Naive thymus-derived CD4-positive, alpha-beta T cell (primary cell): ENCODE results near the gene CACNB4. TPM values are rescaled to one million over a fixed set of nuclear protein-coding genes. Genes with fewer than 3 reads are reported as not detected.
A peak's percentile ranks its signal among the peaks of the same experiment; 100 is the strongest.

Experiments used
- ATAC-seq: fragments of 150-1000 bp; cut with Tn5 transposase; 2 replicates; pipeline ENCODE4 v1.10.0; 2021; ENCODE audit warnings: mild to moderate bottlenecking, moderate library complexity
- CTCF ChIA-PET: fragments of 350-600 bp; sonication (Branson Sonifier 250); formaldehyde crosslinking; loops from one replicate; lab custom pipeline; 2021; ENCODE audit warnings: antibody characterized with exemption; lab: Charles Lee
- POLR2A ChIA-PET: fragments of 350-600 bp; sonication (Branson Sonifier 250); formaldehyde crosslinking; loops from one replicate; lab custom pipeline; 2021; ENCODE audit warnings: antibody characterized with exemption, inconsistent platforms; lab: Charles Lee
- DNase-seq, 9 donors: peaks; one replicate each; pipeline versions ENCODE4 v3.0.0 to v3.0.0-alpha.2; 2020 to 2022; ENCODE audit warnings: mixed read lengths in 1 of 9
- H3K27ac ChIP-seq: one replicate; pipeline ENCODE4 v1.7.0; 2013; ENCODE audit warnings: mild to moderate bottlenecking, low read depth, low read length, moderate library complexity
- H3K27me3 ChIP-seq, 2 donors: one replicate each; pipeline ENCODE4 v1.7.0; 2013; ENCODE audit warnings: low read length in 2 of 2, mild to moderate bottlenecking in 2 of 2, moderate library complexity in 2 of 2; ENCODE audit not compliant: control insufficient read depth in 2 of 2, insufficient read depth in 2 of 2
- H3K36me3 ChIP-seq, 3 experiments: 1 replicate in 2 of 3; 2 replicates in 1 of 3; pipeline ENCODE4 v1.7.0; 2013; ENCODE audit warnings: low read length in 3 of 3, mild to moderate bottlenecking in 3 of 3, moderate library complexity in 1 of 3; ENCODE audit not compliant: insufficient read depth in 3 of 3, control insufficient read depth in 2 of 3
- H3K4me1 ChIP-seq, 2 donors: one replicate each; pipeline ENCODE4 v1.7.0; 2013; ENCODE audit warnings: low read length in 2 of 2, mild to moderate bottlenecking in 2 of 2, moderate library complexity in 1 of 2; ENCODE audit not compliant: control insufficient read depth in 2 of 2, insufficient read depth in 2 of 2
- H3K4me3 ChIP-seq: 2 replicates; pipeline ENCODE4 v1.7.0; 2013; ENCODE audit warnings: mild to moderate bottlenecking, low read length
- H3K9me3 ChIP-seq, 3 experiments: 1 replicate in 2 of 3; 2 replicates in 1 of 3; pipeline ENCODE4 v1.7.0; 2013; ENCODE audit warnings: low read length in 3 of 3; ENCODE audit not compliant: control insufficient read depth in 2 of 3
- H3K27ac Mint-ChIP-seq, 9 donors: one replicate each; pipeline ENCODE4 v1.8.0; 2020 to 2022; ENCODE audit warnings: mixed read lengths in 9 of 9, mild to moderate bottlenecking in 8 of 9, moderate library complexity in 5 of 9, inconsistent platforms in 2 of 9
- H3K27me3 Mint-ChIP-seq, 5 donors: one replicate each; pipeline ENCODE4 v1.8.0; 2021 to 2022; ENCODE audit warnings: mixed read lengths in 5 of 5, mild to moderate bottlenecking in 1 of 5
- H3K36me3 Mint-ChIP-seq, 5 donors: one replicate each; pipeline ENCODE4 v1.8.0; 2020 to 2022; ENCODE audit warnings: mixed read lengths in 5 of 5, mild to moderate bottlenecking in 3 of 5, inconsistent platforms in 1 of 5
- H3K4me1 Mint-ChIP-seq, 7 donors: one replicate each; pipeline ENCODE4 v1.8.0; 2020 to 2022; ENCODE audit warnings: mixed read lengths in 7 of 7, mild to moderate bottlenecking in 3 of 7, inconsistent platforms in 1 of 7
- H3K4me3 Mint-ChIP-seq, 10 donors: one replicate each; pipeline ENCODE4 v1.8.0; 2020 to 2022; ENCODE audit warnings: mild to moderate bottlenecking in 10 of 10, mixed read lengths in 10 of 10, moderate library complexity in 6 of 10, inconsistent platforms in 2 of 10
- H3K9me3 Mint-ChIP-seq, 11 donors: one replicate each; pipeline ENCODE4 v1.8.0; 2020 to 2022; ENCODE audit warnings: mixed read lengths in 11 of 11, mild to moderate bottlenecking in 4 of 11, inconsistent platforms in 1 of 11, moderate library complexity in 1 of 11
- intact Hi-C, 2 donors: fragments of 100-400 bp; cut with micrococcal nuclease; formaldehyde crosslinking; loops; one replicate each; pipeline ENCODE4 v1.15.1; 2023
- polyA plus RNA-seq, 2 donors: library from polyadenylated mRNA; unstranded; fragments of 300-500 nt; fragmentation: Illumina TruSeq; gene quantifications; one replicate each; pipeline ENCODE4 v1.2.3, GENCODE V29; 2021
- total RNA-seq, 6 experiments: library from RNA in 5 of 6; stranded (reverse) in 5 of 6; gene quantifications; 1 replicate in 5 of 6; 2 replicates in 1 of 6; pipeline ENCODE4 v1.2.3 and lab custom pipeline; 2021 to 2026

The CACNB4 gene
- total and polyA plus RNA-seq, 7 experiments from 2014 or later: 0.16 to 2.5 (median 0.42) TPM; not detected in 2

DNA sequence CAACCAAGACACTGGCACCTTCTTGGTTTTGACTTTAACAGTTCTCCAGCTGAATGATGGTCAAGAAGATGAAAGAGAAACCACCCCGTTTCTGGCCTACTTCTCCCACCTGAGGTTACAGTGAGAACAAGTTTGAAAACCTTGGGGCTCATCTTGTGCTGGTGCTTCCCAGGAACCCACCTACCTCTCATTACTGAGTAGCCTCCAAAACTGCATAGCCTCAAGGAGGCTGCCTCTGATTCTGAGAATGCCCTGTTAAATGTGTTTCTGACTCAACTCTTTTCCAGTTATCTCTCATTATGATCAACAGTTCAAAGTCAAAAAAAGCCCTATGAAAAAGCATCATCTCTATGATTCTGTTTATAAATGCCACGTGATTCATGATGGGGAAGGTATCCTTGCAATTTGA lies 121.9 kb downstream of the CACNB4 start:
- POLR2A ChIA-PET: no interaction called here
- peaks cover 0 to 3% (median 0%) of the 10 kb centered on the region in 11 donors for H3K9me3 Mint-ChIP-seq
- DNase-seq: peak in 1 of 9 donors; percentile 23
- H3K36me3 ChIP-seq: no peaks in the 10 kb centered on the region
- peaks cover 0 to 3% (median 0%) of the 10 kb centered on the region in 5 donors for H3K36me3 Mint-ChIP-seq
- H3K27me3 ChIP-seq: no peaks in the 10 kb centered on the region
- CTCF ChIA-PET: no interaction called here
- intact Hi-C loops: no loop called here
- no peaks in the 10 kb centered on the region for H3K9me3 ChIP-seq
- H3K27ac ChIP-seq: no peak overlapping the region
- no peak overlapping the region for H3K4me3 Mint-ChIP-seq
- H3K27me3 Mint-ChIP-seq: peaks cover 0 to 14% (median 8%) of the 10 kb centered on the region in 5 donors
- no peak overlapping the region for H3K4me3 ChIP-seq
- ATAC-seq: no peak
- no peak overlapping the region for H3K27ac Mint-ChIP-seq
- H3K4me1 Mint-ChIP-seq: peaks cover 0 to 9% (median 0%) of the 10 kb centered on the region in 7 donors
- H3K4me1 ChIP-seq: no peaks in the 10 kb centered on the region

DNA sequence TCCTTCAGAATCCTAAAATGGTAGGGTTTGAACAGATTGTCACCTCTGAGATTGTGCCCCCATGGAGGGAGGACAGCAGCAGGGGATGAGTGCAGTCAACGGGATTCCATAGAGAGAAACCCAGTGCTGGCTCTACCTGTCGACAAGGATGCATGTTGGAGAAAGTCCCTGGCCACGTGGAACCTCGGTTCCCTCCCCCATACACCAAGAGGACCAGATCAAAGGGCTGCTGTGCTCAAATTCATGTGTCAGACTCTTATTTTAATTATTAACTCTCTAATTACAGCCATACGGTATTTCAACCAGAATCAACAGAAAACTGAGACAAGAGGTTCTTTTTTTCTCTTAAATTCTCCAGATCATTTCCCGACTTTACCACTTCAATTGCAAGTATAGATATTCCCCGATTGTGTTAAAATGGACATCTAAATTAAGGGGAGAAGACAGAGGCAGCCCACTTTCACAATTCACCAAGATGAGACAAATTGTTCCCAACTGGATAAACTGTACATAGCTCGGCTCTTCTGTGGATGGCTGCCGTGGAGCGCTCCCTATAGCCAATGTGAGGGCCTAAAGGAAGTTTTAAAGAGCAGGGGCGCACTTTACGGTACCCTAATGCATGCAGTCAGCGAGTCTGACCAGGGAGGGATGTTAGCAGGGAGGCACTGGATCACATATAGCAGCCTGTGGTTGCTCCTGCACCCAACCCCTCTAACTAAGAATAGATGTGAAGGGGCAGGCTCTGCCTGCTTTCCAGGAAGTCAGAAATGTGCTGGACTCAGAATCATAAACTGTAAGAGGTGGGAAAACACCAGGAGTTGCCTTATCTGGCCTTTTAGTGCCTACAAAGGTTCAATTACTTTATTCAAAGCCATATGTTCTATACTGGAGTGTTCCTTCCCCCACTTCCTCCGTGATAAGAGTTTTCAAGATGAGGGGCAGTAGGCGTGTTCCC lies 123.1 kb downstream of the CACNB4 start:
- POLR2A ChIA-PET: no interaction called here
- ATAC-seq (no peak), DNase-seq (no peak)
- Histone ChIP-seq H3K27ac (no peak overlapping the region), H3K4me3 (no peak overlapping the region), H3K27me3 (no peaks in the 10 kb centered on the region), H3K4me1 (no peaks in the 10 kb centered on the region), H3K36me3 (no peaks in the 10 kb centered on the region), H3K9me3 (no peaks in the 10 kb centered on the region)
- no peaks in the 10 kb centered on the region for H3K36me3 Mint-ChIP-seq
- H3K9me3 Mint-ChIP-seq: peaks cover 0 to 3% (median 0%) of the 10 kb centered on the region in 11 donors
- H3K4me1 Mint-ChIP-seq: peaks cover 0 to 9% (median 0%) of the 10 kb centered on the region in 7 donors
- peaks cover 0 to 16% (median 8%) of the 10 kb centered on the region in 5 donors for H3K27me3 Mint-ChIP-seq
- no peak overlapping the region for H3K27ac Mint-ChIP-seq
- intact Hi-C loops: no loop called here
- no peak overlapping the region for H3K4me3 Mint-ChIP-seq
- CTCF ChIA-PET: no interaction called here

DNA sequence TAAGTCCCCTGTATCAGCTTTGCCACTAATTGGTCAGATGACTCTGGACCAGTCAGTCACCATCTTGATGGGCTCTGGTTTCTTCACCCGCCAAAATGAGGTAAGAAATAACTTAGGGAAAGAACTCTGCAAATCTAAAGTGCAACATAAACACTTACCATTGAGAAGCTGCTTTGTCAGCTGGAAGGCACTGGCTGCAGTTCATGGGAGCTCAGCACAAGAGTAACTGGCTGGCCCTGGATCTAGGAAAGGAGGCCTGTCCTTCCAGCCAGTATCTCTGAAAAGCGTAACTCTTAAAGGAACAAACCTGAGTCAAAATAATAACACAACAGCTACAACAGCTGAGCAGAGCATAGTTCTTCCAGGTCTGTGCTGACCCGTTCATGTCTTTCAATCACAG lies 123.9 kb downstream of the CACNB4 start:
- H3K4me3 ChIP-seq: no peak overlapping the region
- CTCF ChIA-PET: no interaction called here

DNA sequence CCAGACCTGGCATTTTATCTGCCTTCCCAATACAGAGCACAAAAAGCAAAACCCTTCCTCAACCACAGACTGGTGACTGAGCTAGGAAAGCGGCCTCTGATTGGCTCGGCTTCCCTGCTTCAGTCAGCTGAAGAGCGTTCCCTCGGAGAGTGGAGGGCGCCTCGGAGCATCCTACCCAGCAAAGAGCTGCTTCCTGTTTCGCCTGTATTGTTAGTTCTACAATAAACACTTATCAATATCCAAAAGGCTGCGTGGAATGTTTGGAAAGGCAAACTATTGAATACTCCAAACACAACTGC lies 125.0 kb downstream of the CACNB4 start:
- ATAC-seq: no peak
- Histone ChIP-seq H3K4me3 (no peak overlapping the region), H3K27me3 (no peaks in the 10 kb centered on the region), H3K36me3 (no peaks in the 10 kb centered on the region), H3K4me1 (no peaks in the 10 kb centered on the region), H3K27ac (no peak overlapping the region), H3K9me3 (no peaks in the 10 kb centered on the region)
- POLR2A ChIA-PET: no interaction called here
- Mint-ChIP-seq H3K9me3 (no peaks in the 10 kb centered on the region), H3K4me3 (no peak overlapping the region), H3K27ac (no peak overlapping the region), H3K27me3 (peaks cover 0 to 14% (median 5%) of the 10 kb centered on the region in 5 donors), H3K4me1 (peaks cover 0 to 9% (median 0%) of the 10 kb centered on the region in 7 donors), H3K36me3 (no peaks in the 10 kb centered on the region)
- peak in 1 of 9 donors; percentile 1 for DNase-seq
- intact Hi-C loops: no loop called here
- CTCF ChIA-PET: no interaction called here

More for the DNA sequence above, 123.9 kb downstream of the CACNB4 start:
- H3K9me3 ChIP-seq: no peaks in the 10 kb centered on the region
- no peaks in the 10 kb centered on the region for H3K27me3 ChIP-seq
- no peaks in the 10 kb centered on the region for H3K36me3 ChIP-seq
- Mint-ChIP-seq H3K36me3 (no peaks in the 10 kb centered on the region), H3K27me3 (peaks cover 0 to 16% (median 8%) of the 10 kb centered on the region in 5 donors), H3K4me3 (no peak overlapping the region), H3K27ac (no peak overlapping the region), H3K9me3 (no peaks in the 10 kb centered on the region), H3K4me1 (peaks cover 0 to 9% (median 0%) of the 10 kb centered on the region in 7 donors)
- intact Hi-C loops: no loop called here
- ATAC-seq (no peak), DNase-seq (no peak)
- no peaks in the 10 kb centered on the region for H3K4me1 ChIP-seq
- H3K27ac ChIP-seq: no peak overlapping the region
- POLR2A ChIA-PET: no interaction called here

DNA sequence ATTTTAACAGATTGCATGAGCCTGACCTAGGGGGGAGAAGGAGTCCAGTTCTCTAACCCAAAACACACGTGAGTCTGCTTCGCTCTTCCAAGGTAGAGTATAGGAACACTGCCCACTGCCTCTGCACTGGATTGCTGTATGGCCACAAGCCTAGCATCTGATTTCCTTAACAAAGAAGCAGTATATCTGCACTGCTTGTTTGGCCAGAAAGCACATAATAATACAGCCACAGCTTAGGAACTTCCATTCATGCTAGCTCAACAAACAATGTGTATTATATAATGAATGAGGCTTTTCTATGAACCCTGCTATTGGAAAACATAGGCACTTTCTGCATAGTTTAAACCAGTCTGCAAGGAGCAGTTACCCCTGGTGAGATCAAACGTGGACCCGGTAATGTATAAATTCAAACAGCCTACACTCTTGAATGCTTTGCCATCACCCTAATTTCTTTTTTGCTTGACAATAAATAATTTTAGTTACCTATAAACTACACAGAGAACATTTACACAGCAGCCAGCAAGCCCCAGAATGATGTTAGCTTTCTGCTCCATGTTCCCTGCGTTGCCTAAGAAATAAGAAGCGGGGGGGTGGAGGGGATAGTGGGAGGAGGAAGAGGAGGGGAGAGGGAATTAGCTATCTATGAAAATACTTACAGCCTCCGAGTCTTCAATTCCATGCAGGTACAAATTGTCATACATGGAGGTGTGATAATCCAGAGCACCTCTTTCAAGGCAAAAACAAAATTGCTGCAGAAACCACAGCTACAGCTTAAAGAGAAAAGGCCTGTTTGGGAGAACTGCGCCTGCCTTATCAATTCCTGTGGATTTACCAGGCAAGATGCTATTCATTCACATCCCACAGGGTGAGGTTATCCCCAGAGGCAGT lies 125.6 kb downstream of the CACNB4 start:
- H3K27me3 ChIP-seq: no peaks in the 10 kb centered on the region
- intact Hi-C loops: no loop called here
- no peaks in the 10 kb centered on the region for H3K9me3 Mint-ChIP-seq
- H3K4me3 ChIP-seq: no peak overlapping the region
- ChIA-PET CTCF (interaction anchor here (0.7 kb wide), 1 partner anchor 98 kb away, joined by 3 read pairs; no protein-coding TSS in a partner anchor), POLR2A (no interaction called here)
- DNase-seq (no peak), ATAC-seq (no peak)
- peaks cover 0 to 11% (median 4%) of the 10 kb centered on the region in 5 donors for H3K27me3 Mint-ChIP-seq
- no peak overlapping the region for H3K4me3 Mint-ChIP-seq
- no peaks in the 10 kb centered on the region for H3K36me3 Mint-ChIP-seq
- H3K27ac Mint-ChIP-seq: no peak overlapping the region
- H3K4me1 ChIP-seq: no peaks in the 10 kb centered on the region
- H3K9me3 ChIP-seq: no peaks in the 10 kb centered on the region
- no peaks in the 10 kb centered on the region for H3K36me3 ChIP-seq
- no peak overlapping the region for H3K27ac ChIP-seq
- peaks cover 0 to 9% (median 0%) of the 10 kb centered on the region in 7 donors for H3K4me1 Mint-ChIP-seq

DNA sequence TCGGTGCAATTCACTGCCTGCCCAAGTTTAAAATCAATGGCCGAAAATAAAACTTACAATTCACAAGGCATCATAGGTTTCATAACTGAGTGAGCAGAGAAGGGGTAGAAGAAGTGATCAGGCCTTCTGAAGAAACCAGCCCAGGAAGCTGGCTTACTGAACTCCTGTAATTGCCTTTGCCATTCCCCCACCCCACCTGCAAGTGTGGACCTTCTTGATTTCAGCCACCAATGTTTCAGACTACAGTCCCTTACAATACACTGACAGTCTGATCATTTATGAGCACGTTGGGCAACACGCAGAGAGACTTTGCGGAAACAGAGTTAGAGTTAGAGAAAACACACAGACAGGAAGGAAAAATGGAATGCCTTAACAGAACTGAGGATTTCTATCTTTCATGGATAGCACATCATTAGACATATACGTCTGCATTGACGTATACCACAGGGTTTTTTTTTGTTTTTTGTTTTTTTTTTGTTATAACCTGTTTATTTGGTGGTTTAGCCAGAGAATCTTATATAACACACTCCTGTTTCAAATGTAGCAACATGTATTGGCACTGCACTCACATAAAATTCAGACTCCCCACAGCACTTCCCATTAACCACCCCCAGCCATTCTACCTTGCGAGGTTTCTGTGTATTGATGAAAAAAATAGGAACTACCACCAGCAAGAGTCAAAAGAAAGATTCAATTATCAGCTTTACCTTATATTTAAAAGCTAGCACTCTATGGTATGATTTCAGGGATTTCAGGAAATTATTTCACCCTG lies 126.4 kb downstream of the CACNB4 start:
- no peaks in the 10 kb centered on the region for H3K4me1 ChIP-seq
- no peak overlapping the region for H3K27ac ChIP-seq
- no peak overlapping the region for H3K27ac Mint-ChIP-seq
- intact Hi-C loops: no loop called here
- DNase-seq (no peak), ATAC-seq (no peak)
- CTCF ChIA-PET: interaction anchor here (0.7 kb wide), 1 partner anchor 97 kb away, joined by 3 read pairs; no protein-coding TSS in a partner anchor
- no peak overlapping the region for H3K4me3 Mint-ChIP-seq
- H3K27me3 ChIP-seq: no peaks in the 10 kb centered on the region
- H3K9me3 ChIP-seq: no peaks in the 10 kb centered on the region
- no peaks in the 10 kb centered on the region for H3K9me3 Mint-ChIP-seq
- no peaks in the 10 kb centered on the region for H3K36me3 ChIP-seq
- H3K36me3 Mint-ChIP-seq: no peaks in the 10 kb centered on the region
- H3K27me3 Mint-ChIP-seq: peaks cover 0 to 12% (median 4%) of the 10 kb centered on the region in 5 donors
- H3K4me3 ChIP-seq: no peak overlapping the region
- POLR2A ChIA-PET: no interaction called here
- peaks cover 0 to 9% (median 0%) of the 10 kb centered on the region in 7 donors for H3K4me1 Mint-ChIP-seq
